ENCODE measurements around the gene PLXNA2. TPM values are rescaled to one million over a fixed set of nuclear protein-coding genes. Genes with fewer than 3 reads are reported as not detected.

Gene PLXNA2
- total and polyA plus RNA-seq, 2 of the 8 experiments (the other 6 are each of a cell fraction or from before 2014, with no cell fraction given): 0.33 to 1.5 TPM

- Histone ChIP-seq H3K56ac (replicated peaks; ENCODE audit: insufficient read length, low read depth, low read length) (no peak overlapping the region), H3K4me1 (replicated peaks in 1 of 4; ENCODE audit: control insufficient read depth in 3 of 4, insufficient read depth in 4 of 4, low read length in 3 of 4) (peaks cover 0 to 7% (median 0%) of the 10 kb centered on the region in 4 experiments; a peak in 2 of 7 replicates), H3K4me3 (ENCODE audit: extremely low read depth in 1 of 4, insufficient read depth in 2 of 4, low read depth in 3 of 4, low read length in 4 of 4) (no peak overlapping the region), H4K91ac (replicated peaks; ENCODE audit: insufficient read length, low read length) (no peak overlapping the region), H4K20me1 (replicated peaks in 1 of 2; ENCODE audit: control insufficient read depth in 1 of 2, insufficient read depth in 2 of 2, low read length in 2 of 2) (no peaks in the 10 kb centered on the region), H3K23ac (ENCODE audit: insufficient read length) (no peak overlapping the region), H2BK20ac (ENCODE audit: low read length) (no peak overlapping the region), H3K36me3 (ENCODE audit: control insufficient read depth in 2 of 4, insufficient read depth in 4 of 4, low read length in 3 of 4) (no peaks in the 10 kb centered on the region), H2AK5ac (ENCODE audit: low read depth, low read length) (no peak overlapping the region), H4K5ac (ENCODE audit: insufficient read length, low read depth, low read length) (no peak overlapping the region), H3K9ac (replicated peaks in 1 of 4; ENCODE audit: extremely low read depth in 1 of 4, low read depth in 3 of 4, low read length in 3 of 4) (no peak overlapping the region), H3K9me3 (ENCODE audit: insufficient read depth in 2 of 2, low read depth in 1 of 2, low read length in 1 of 2) (no peaks in the 10 kb centered on the region), H2BK12ac (ENCODE audit: low read depth, low read length) (no peak overlapping the region), H3K14ac (ENCODE audit: insufficient read length) (no peak overlapping the region), H2BK15ac (ENCODE audit: low read length) (no peak overlapping the region), H3K79me2 (ENCODE audit: control insufficient read depth in 1 of 2, insufficient read depth in 2 of 2, low read length in 2 of 2) (no peaks in the 10 kb centered on the region), H3K18ac (ENCODE audit: extremely low read depth, low read length) (no peak overlapping the region), H3K4me2 (ENCODE audit: insufficient read depth in 1 of 2, low read depth in 2 of 2, low read length in 2 of 2) (no peak overlapping the region), H2BK5ac (ENCODE audit: low read depth, low read length) (no peak overlapping the region), H2AFZ (ENCODE audit: low read length) (no peak overlapping the region), H2BK120ac (replicated peaks; ENCODE audit: low read depth, low read length) (no peak overlapping the region), H3K4ac (replicated peaks; ENCODE audit: insufficient read length, low read depth, low read length) (no peak overlapping the region), H4K8ac (ENCODE audit: extremely low read depth, insufficient read depth, low read length) (no peak overlapping the region), H3K27me3 (replicated peaks in 1 of 4; ENCODE audit: control insufficient read depth in 3 of 4, extremely low read depth in 1 of 4, insufficient read depth in 3 of 4, low read length in 3 of 4) (no peaks in the 10 kb centered on the region), H3K79me1 (ENCODE audit: low read depth, low read length) (no peaks in the 10 kb centered on the region), H3K27ac (ENCODE audit: low read depth, low read length) (no peak overlapping the region), H3K23me2 (ENCODE audit: low read depth, low read length) (no peaks in the 10 kb centered on the region)
- FAIRE-seq (no peak), DNase-seq (ENCODE audit: low read depth in 1 of 2, low spot score in 2 of 2) (no peak)
- 88% methylated on average over 2 of the region's 2 CpGs; no CpG with 5 or more reads in 1 of the 2 experiments for WGBS, 2 experiments (ENCODE audit: extremely low coverage in 1 of 2, insufficient coverage in 1 of 2, insufficient read length in 1 of 2, insufficient replicate concordance in 2 of 2, low coverage in 1 of 2, low lambda C conversion rate in 2 of 2, missing lambda C conversion rate in 1 of 2)
- TF ChIP-seq RFX5 (IDR thresholded peaks at IDR 0.05; ENCODE audit: borderline replicate concordance, low read depth, low read length): no peak
- no peak for TF ChIP-seq EZH2 (IDR thresholded peaks at IDR 0.05; ENCODE audit: low read depth, low read length, severe bottlenecking)
- TF ChIP-seq SRF (IDR thresholded peaks at IDR 0.05; ENCODE audit: low read depth, low read length): no peak
- TF ChIP-seq, protein P1, sequence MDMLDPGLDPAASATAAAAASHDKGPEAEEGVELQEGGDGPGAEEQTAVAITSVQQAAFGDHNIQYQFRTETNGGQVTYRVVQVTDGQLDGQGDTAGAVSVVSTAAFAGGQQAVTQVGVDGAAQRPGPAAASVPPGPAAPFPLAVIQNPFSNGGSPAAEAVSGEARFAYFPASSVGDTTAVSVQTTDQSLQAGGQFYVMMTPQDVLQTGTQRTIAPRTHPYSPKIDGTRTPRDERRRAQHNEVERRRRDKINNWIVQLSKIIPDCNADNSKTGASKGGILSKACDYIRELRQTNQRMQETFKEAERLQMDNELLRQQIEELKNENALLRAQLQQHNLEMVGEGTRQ (IDR thresholded peaks at IDR 0.05; ENCODE audit: low read length): no peak
- no peak for TF ChIP-seq NRF1 (IDR thresholded peaks at IDR 0.05; ENCODE audit: low read depth, low read length)
- TF ChIP-seq ZNF274 (IDR thresholded peaks at IDR 0.05; ENCODE audit: borderline replicate concordance, extremely low read depth, low read length): no peak
- no peak for TF ChIP-seq SP2 (IDR thresholded peaks at IDR 0.05; ENCODE audit: low read length)
- TF ChIP-seq KDM5A (IDR thresholded peaks at IDR 0.05; ENCODE audit: low read length): no peak
- no peak for TF ChIP-seq BACH1 (IDR thresholded peaks at IDR 0.05; ENCODE audit: low read length)
- TF ChIP-seq SAP30 (IDR thresholded peaks at IDR 0.05; ENCODE audit: insufficient read depth, insufficient replicate concordance, low read length): no peak
- no peak for TF ChIP-seq TEAD4 (IDR thresholded peaks at IDR 0.05; ENCODE audit: low read depth, low read length)
- TF ChIP-seq RBBP5 (IDR thresholded peaks at IDR 0.05; ENCODE audit: borderline replicate concordance, low read depth, low read length): no peak
- no peak for TF ChIP-seq KDM1A (IDR thresholded peaks at IDR 0.05; ENCODE audit: borderline replicate concordance, low read length)
- CTCF ChIA-PET (ENCODE audit: partially characterized antibody): interaction anchor here (0.6 to 1.4 kb wide), 7 partner anchors 9 to 1608 kb away, joined by 3 to 8 read pairs (median 3); no protein-coding TSS in a partner anchor
- POLR2A ChIA-PET (ENCODE audit: partially characterized antibody): no interaction called here
Measured at GRCh38 chr1:208200116-208200515, 44.1 kb downstream of the PLXNA2 start.
